NCI-H1436 treated with DMSO at 0.1 percent for 48 hours (cell line): Measurements from ENCODE around the gene FAM170B.

ENCODE experiments used
- DNase-seq: peaks from one replicate; lab custom pipeline; 2025; lab: John Stamatoyannopoulos, UW

Gene FAM170B

GRCh38 chr10:49133706-49134248 lies at the start of gene FAM170B:
Gene FAM170B (minus strand): TSS chr10:49134021. CDS start chr10:49133918, 103 bp downstream.
- no peak for DNase-seq

GRCh38 chr10:49182776-49183175 lies 49.0 kb upstream of the FAM170B start:
- no peak for DNase-seq

GRCh38 chr10:49180444-49180860 lies 46.6 kb upstream of the FAM170B start:
- DNase-seq, result no peak

GRCh38 chr10:49179699-49180443 lies 46.0 kb upstream of the FAM170B start:
- DNase-seq, result no peak

- no peak for DNase-seq
These were observed 45.0 kb upstream of the FAM170B start for GRCh38 chr10:49178489-49179471.

GRCh38 chr10:49177391-49178355 lies 43.9 kb upstream of the FAM170B start:
- DNase-seq, result no peak

- DNase-seq, result no peak
These were observed 42.8 kb upstream of the FAM170B start for GRCh38 chr10:49176310-49177268.

GRCh38 chr10:49175587-49176309 lies 41.9 kb upstream of the FAM170B start:
- no peak for DNase-seq

- no peak for DNase-seq
These were observed 41.2 kb upstream of the FAM170B start for GRCh38 chr10:49174926-49175500.

GRCh38 chr10:49174261-49174925 lies 40.6 kb upstream of the FAM170B start:
- no peak for DNase-seq

- no peak for DNase-seq
These were observed 40.0 kb upstream of the FAM170B start for GRCh38 chr10:49173853-49174252.

- no peak for DNase-seq
These were observed 39.5 kb upstream of the FAM170B start for GRCh38 chr10:49173201-49173772.

GRCh38 chr10:49172777-49173132 lies 38.9 kb upstream of the FAM170B start:
- DNase-seq, result no peak

GRCh38 chr10:49172061-49172776 lies 38.4 kb upstream of the FAM170B start:
- DNase-seq, result no peak

GRCh38 chr10:49171326-49172060 lies 37.7 kb upstream of the FAM170B start:
- no peak for DNase-seq

GRCh38 chr10:49170632-49171325 lies 37.0 kb upstream of the FAM170B start:
- DNase-seq, result no peak
